NB4 (cell line): Measurements from ENCODE around the gene HOXC10.

Experiments
- DNase-seq: peaks from one replicate; pipeline ENCODE4 v3.0.0; 2010; ENCODE audit warnings: low read depth
- H3K4me3 ChIP-seq: one replicate; pipeline ENCODE4 v1.5.1; 2011; ENCODE audit warnings: mild to moderate bottlenecking, low read depth, low read length, moderate library complexity
- CTCF ChIP-seq: IDR thresholded peaks from one replicate; pipeline ENCODE4 v1.5.1; 2012; ENCODE audit warnings: low read depth, low read length
- MYC ChIP-seq: IDR thresholded peaks from 2 replicates; pipeline ENCODE4 v1.6.1; 2011; ENCODE audit warnings: low read depth, low read length
- POLR2A ChIP-seq: IDR thresholded peaks from 2 replicates; pipeline ENCODE4 v1.6.1; 2011; ENCODE audit warnings: mild to moderate bottlenecking; ENCODE audit not compliant: insufficient read length; ENCODE audit errors: extremely low read depth
- TF ChIP-seq, protein P1 (sequence below): IDR thresholded peaks from 2 replicates; pipeline ENCODE4 v1.6.1; 2011; ENCODE audit warnings: low read depth, low read length

Gene HOXC10

GRCh38 chr12:53944209-53944608 is 40.7 kb upstream of the HOXC10 start:
- no peak overlapping the region for H3K4me3 ChIP-seq
- DNase-seq, result no peak
- TF ChIP-seq, protein P1, sequence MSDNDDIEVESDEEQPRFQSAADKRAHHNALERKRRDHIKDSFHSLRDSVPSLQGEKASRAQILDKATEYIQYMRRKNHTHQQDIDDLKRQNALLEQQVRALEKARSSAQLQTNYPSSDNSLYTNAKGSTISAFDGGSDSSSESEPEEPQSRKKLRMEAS, result no peak
- TF ChIP-seq MYC (no peak), CTCF (no peak), POLR2A (no peak)

DNA sequence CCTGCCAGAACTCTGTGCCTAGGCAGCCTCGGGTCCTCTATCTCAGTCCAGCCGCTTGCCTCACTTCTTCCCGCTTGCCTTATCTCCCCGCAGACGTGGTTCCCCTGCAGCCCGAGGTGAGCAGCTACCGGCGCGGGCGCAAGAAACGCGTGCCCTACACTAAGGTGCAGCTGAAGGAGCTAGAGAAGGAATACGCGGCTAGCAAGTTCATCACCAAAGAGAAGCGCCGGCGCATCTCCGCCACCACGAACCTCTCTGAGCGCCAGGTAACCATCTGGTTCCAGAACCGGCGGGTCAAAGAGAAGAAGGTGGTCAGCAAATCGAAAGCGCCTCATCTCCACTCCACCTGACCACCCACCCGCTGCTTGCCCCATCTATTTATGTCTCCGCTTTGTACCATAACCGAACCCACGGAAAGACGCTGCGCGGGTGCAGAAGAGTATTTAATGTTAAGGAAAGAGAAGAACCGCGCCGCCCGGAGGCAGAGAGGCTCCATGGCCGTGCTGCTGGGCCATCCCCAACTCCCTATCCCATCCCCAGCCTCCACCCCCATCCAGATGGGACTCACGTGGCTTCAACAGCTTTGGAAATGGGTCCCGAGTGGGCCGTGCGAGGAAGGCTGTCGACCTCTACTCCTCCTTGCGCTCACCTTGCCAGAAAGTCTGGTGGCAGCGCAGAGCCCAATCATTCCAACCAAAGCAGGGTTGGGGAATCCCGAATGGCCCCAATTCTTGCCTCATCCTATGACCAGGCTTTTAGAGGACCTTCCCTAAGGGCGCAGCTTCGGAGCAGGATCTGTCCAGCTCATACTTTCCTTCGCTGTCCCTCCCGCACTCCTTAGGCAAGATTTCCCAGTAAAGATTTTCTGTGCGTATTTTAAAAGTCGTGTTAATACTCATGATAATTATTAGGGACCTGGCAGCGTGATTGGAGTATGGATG is 39.8 kb upstream of the HOXC10 start:
- TF ChIP-seq, protein P1, result no peak
- TF ChIP-seq POLR2A (no peak), MYC (no peak), CTCF (no peak)
- no peak for DNase-seq
- no peak overlapping the region for H3K4me3 ChIP-seq

DNA sequence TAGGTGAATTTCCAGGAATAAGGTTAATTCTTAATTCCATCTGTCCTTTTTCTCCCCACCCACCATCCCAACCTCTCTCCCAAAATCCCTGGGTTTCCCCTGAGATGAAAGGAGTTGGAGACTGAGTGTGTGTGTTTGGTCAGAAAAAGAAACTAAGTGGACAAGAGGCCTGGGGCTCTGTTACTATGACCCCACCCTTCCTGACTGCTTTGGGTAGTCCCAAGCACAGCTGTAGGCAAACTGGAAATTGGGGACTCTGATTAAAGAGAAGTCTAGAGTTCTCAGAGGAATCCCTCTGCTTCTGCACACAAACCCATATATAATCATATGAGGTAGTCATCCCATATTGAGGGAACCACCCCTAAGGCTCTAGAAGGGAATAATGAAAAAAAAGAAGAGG is 37.2 kb upstream of the HOXC10 start:
- no peak overlapping the region for H3K4me3 ChIP-seq
- DNase-seq, result no peak
- TF ChIP-seq CTCF, result no peak
- TF ChIP-seq, protein P1, result no peak
- no peak for TF ChIP-seq POLR2A
- no peak for TF ChIP-seq MYC

GRCh38 chr12:53948650-53949593 is 36.0 kb upstream of the HOXC10 start:
- no peak overlapping the region for H3K4me3 ChIP-seq
- peak; percentile 73 for DNase-seq
- TF ChIP-seq, protein P1, result no peak
- no peak for TF ChIP-seq POLR2A
- TF ChIP-seq CTCF, result peak; percentile 44
- TF ChIP-seq MYC, result no peak

DNA sequence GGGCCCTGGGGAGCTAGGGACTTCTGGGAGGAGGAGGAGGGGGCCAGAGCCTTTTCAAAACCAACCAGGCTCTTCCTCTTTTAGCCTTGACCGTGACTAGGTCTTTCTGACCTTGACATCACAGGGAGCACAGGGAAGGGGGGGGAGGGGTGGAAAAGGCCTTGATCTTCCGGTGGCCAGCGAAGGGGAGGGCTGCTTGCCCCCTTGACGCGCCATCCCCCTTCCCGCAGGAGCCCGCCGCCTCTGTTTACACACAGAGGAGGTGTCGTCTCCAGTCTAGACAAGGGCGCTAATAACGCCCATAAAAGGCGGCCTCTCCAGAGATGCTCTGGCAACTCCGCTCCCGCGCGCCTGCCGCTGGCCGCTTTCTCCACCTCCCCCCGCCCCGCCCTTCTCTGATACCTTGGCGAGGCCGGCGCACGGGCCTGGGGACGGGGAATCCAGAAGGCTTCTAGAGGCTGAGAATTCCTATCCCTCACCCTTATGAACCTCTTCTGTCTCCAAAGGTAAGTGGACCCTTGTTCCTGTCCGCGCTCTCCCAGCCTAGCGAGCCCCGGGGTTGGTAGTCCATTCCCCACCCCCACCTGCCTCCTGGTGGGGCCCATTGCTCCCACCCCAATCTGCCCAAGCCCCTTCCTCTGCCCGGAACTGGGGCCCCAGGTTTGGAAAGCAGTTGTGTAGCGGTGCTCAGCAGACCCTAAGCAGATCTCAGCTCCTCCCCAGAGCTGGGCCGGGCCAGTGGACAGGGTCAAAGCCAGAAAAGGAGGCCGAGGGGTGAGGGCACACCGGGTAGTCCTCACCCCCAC is 35.1 kb upstream of the HOXC10 start:
- peak; percentile 56 for DNase-seq
- TF ChIP-seq CTCF (no peak), MYC (no peak), POLR2A (no peak)
- TF ChIP-seq, protein P1, result no peak
- H3K4me3 ChIP-seq, result no peak overlapping the region
